K562 (cell line): ENCODE measurements around the gene ABHD8. TPM values are rescaled to one million over a fixed set of nuclear protein-coding genes. Genes with fewer than 3 reads are reported as not detected.
A peak's percentile ranks its signal among the peaks of the same experiment; 100 is the strongest.

Experiments
- BCLAF1 ChIP-seq, 2 experiments: fragments of 450-650 bp in 1 of 2; IDR thresholded peaks; 2 replicates each; pipeline ENCODE4 v1.6.1; 2011 to 2017; ENCODE audit warnings: low read depth in 2 of 2, antibody characterized with exemption in 1 of 2, borderline replicate concordance in 1 of 2, low read length in 1 of 2, mild to moderate bottlenecking in 1 of 2, mixed read lengths in 1 of 2; ENCODE audit not compliant: control insufficient read depth in 1 of 2
- COPS2 ChIP-seq: fragments of 450-650 bp; conservative IDR thresholded peaks from 2 replicates; pipeline ENCODE4 v1.6.1; 2016; ENCODE audit warnings: mild to moderate bottlenecking, moderate library complexity
- HDAC3 ChIP-seq: fragments of 450-650 bp; IDR thresholded peaks from 2 replicates; pipeline ENCODE4 v1.6.1; 2018; ENCODE audit warnings: borderline replicate concordance, mild to moderate bottlenecking, moderate library complexity; ENCODE audit not compliant: partially characterized antibody
- HDAC6 ChIP-seq: IDR thresholded peaks from 2 replicates; pipeline ENCODE4 v1.6.1; 2012; ENCODE audit warnings: low read depth, mild to moderate bottlenecking, control low read depth, inconsistent platforms, low read length, moderate library complexity
- HDAC8 ChIP-seq: fragments of 450-650 bp; IDR thresholded peaks from 2 replicates; pipeline ENCODE4 v1.6.1; 2016; ENCODE audit warnings: mild to moderate bottlenecking, missing genetic modification characterization, moderate library complexity, missing compliant biosample characterization
- MEIS2 ChIP-seq: fragments of 450-650 bp; IDR thresholded peaks from 2 replicates; pipeline ENCODE4 v1.6.1; 2014; ENCODE audit warnings: mild to moderate bottlenecking; ENCODE audit not compliant: partially characterized antibody
- MIER1 ChIP-seq: fragments of 450-650 bp; IDR thresholded peaks from 2 replicates; pipeline ENCODE4 v1.6.1; 2016; ENCODE audit warnings: antibody characterized with exemption, mild to moderate bottlenecking, low read depth
- NCOA2 ChIP-seq, 2 experiments: fragments of 450-650 bp; IDR thresholded peaks; 2 replicates each; pipeline ENCODE4 v1.6.1; 2018; ENCODE audit warnings: mild to moderate bottlenecking in 2 of 2, moderate library complexity in 1 of 2; ENCODE audit not compliant: partially characterized antibody in 2 of 2
- SIX5 ChIP-seq, 2 experiments: IDR thresholded peaks; 2 replicates each; pipeline ENCODE4 v1.6.1; 2011; ENCODE audit warnings: low read length in 2 of 2, borderline replicate concordance in 1 of 2, low read depth in 1 of 2, mild to moderate bottlenecking in 1 of 2, moderate library complexity in 1 of 2; ENCODE audit not compliant: insufficient read depth in 1 of 2
- ZNF311 ChIP-seq: fragments of 250-450 bp; sonication (Bioruptor Pico); IDR thresholded peaks from 2 replicates; pipeline ENCODE4 v1.4.0; 2020; ENCODE audit warnings: mild to moderate bottlenecking, moderate library complexity
- polyA plus RNA-seq, 8 experiments: library from polyadenylated mRNA; depleted of rRNA in 4 of 8; stranded (reverse) in 5 of 8; unstranded in 3 of 8; fragments of >200 nt; fragmentation: Nextera tagmentation in 2 of 8; fragmentation: Illumina TruSeq in 1 of 8; extraction: Ambion mirVana in 2 of 8; extraction: Trizol in 1 of 8; gene quantifications; 2 replicates each; pipeline versions ENCODE4 v1.2.1 to v1.2.3, GENCODE V29; 2011 to 2014; ENCODE audit warnings: inconsistent platforms in 1 of 8, missing spikeins in 1 of 8
- total RNA-seq, 7 experiments: library from RNA; depleted of rRNA in 6 of 7; stranded (reverse); fragments of >200 nt in 6 of 7; fragmentation: Illumina TruSeq in 2 of 7; extraction: Trizol in 2 of 7; gene quantifications; 2 replicates each; pipeline versions ENCODE4 v1.2.1 to v1.2.3, GENCODE V29; 2011 to 2021; ENCODE audit warnings: low replicate concordance in 1 of 7
- TF ChIP-seq, protein P1 (sequence below): fragments of 450-650 bp; conservative IDR thresholded peaks from 2 replicates; pipeline ENCODE4 v1.6.1; 2016; ENCODE audit warnings: missing genetic modification characterization, low read depth, mild to moderate bottlenecking, control low read depth, missing compliant biosample characterization
- TF ChIP-seq, protein P2 (sequence below), 2 experiments: fragments of 150-350 bp in 1 of 2; IDR thresholded peaks; 2 replicates each; pipeline ENCODE4 v1.6.1; 2012 to 2016; ENCODE audit warnings: low read depth in 2 of 2, low read length in 2 of 2, mild to moderate bottlenecking in 1 of 2, moderate library complexity in 1 of 2
- TF ChIP-seq, protein P3 (sequence below): sonication (generic); formaldehyde crosslinking; IDR thresholded peaks from 2 replicates; pipeline ENCODE4 v1.8.0; 2022; ENCODE audit warnings: mild to moderate bottlenecking, missing genetic modification reagents

Gene ABHD8
- total and polyA plus RNA-seq, 9 of the 15 experiments (the other 6 are each of a cell fraction or from before 2014, with no cell fraction given): 0.04 to 6.6 (median 2.0) TPM; not detected in 1

- TF ChIP-seq BCLAF1 (IDR thresholded peaks at IDR 0.05; ENCODE audit: borderline replicate concordance in 1 of 2, control insufficient read depth in 1 of 2, low read depth in 2 of 2, low read length in 1 of 2) (peak in 1 of 2 experiments; percentile 96; a peak in 2 of 4 replicates), HDAC8 (tag) (0 out of 2 replicates have a peak, but pooled peaks have one; percentile 24), HDAC3 (no peak), COPS2 (no peak), HDAC6 (no peak), NCOA2 (IDR thresholded peaks at IDR 0.05; ENCODE audit: partially characterized antibody in 2 of 2) (no peak), ZNF311 (CRISPR knock-in tag) (no peak), MEIS2 (peak; percentile 65), SIX5 (IDR thresholded peaks at IDR 0.05; ENCODE audit: borderline replicate concordance in 1 of 2, insufficient read depth in 1 of 2, low read depth in 1 of 2, low read length in 2 of 2) (no peak), MIER1 (peak; percentile 52; the same call in 1 of the 2 replicates)
- TF ChIP-seq, protein P1, sequence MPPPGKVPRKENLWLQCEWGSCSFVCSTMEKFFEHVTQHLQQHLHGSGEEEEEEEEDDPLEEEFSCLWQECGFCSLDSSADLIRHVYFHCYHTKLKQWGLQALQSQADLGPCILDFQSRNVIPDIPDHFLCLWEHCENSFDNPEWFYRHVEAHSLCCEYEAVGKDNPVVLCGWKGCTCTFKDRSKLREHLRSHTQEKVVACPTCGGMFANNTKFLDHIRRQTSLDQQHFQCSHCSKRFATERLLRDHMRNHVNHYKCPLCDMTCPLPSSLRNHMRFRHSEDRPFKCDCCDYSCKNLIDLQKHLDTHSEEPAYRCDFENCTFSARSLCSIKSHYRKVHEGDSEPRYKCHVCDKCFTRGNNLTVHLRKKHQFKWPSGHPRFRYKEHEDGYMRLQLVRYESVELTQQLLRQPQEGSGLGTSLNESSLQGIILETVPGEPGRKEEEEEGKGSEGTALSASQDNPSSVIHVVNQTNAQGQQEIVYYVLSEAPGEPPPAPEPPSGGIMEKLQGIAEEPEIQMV: peak; percentile 99
- TF ChIP-seq, protein P2, sequence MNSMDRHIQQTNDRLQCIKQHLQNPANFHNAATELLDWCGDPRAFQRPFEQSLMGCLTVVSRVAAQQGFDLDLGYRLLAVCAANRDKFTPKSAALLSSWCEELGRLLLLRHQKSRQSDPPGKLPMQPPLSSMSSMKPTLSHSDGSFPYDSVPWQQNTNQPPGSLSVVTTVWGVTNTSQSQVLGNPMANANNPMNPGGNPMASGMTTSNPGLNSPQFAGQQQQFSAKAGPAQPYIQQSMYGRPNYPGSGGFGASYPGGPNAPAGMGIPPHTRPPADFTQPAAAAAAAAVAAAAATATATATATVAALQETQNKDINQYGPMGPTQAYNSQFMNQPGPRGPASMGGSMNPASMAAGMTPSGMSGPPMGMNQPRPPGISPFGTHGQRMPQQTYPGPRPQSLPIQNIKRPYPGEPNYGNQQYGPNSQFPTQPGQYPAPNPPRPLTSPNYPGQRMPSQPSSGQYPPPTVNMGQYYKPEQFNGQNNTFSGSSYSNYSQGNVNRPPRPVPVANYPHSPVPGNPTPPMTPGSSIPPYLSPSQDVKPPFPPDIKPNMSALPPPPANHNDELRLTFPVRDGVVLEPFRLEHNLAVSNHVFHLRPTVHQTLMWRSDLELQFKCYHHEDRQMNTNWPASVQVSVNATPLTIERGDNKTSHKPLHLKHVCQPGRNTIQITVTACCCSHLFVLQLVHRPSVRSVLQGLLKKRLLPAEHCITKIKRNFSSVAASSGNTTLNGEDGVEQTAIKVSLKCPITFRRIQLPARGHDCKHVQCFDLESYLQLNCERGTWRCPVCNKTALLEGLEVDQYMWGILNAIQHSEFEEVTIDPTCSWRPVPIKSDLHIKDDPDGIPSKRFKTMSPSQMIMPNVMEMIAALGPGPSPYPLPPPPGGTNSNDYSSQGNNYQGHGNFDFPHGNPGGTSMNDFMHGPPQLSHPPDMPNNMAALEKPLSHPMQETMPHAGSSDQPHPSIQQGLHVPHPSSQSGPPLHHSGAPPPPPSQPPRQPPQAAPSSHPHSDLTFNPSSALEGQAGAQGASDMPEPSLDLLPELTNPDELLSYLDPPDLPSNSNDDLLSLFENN (IDR thresholded peaks at IDR 0.05; ENCODE audit: low read depth in 2 of 2, low read length in 2 of 2): peak in 1 of 2 experiments; percentile 53; a peak in 1 of 4 replicates
- TF ChIP-seq, protein P3, sequence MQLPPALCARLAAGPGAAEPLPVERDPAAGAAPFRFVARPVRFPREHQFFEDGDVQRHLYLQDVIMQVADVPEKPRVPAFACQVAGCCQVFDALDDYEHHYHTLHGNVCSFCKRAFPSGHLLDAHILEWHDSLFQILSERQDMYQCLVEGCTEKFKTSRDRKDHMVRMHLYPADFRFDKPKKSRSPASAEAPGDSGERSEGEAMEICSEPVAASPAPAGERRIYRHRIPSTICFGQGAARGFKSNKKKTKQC (CRISPR knock-in tag): peak; percentile 64; the same call in 1 of the 2 replicates
Measured at GRCh38 chr19:17334414-17335409, 31.5 kb upstream of the ABHD8 start, which contains the start of gene ANO8 (continued).
